Measurements from ENCODE around the gene FITM2.
"Not testable (repeated sequence)": the region's sequence is repeated elsewhere in the genome, so short reads cannot be mapped to it uniquely, and the experiment has no call there.

FITM2 gene

GRCh38 chr20:44331201-44331600, 20.2 kb upstream of the FITM2 start:
- DNase-seq (ENCODE audit: low read depth): no peak

GRCh38 chr20:44328428-44328827, 17.4 kb upstream of the FITM2 start:
- no peak for DNase-seq (ENCODE audit: low read depth)

- DNase-seq (ENCODE audit: low read depth): not testable (repeated sequence)
These were observed 16.7 kb upstream of the FITM2 start for GRCh38 chr20:44327748-44328147.

GRCh38 chr20:44326391-44327159, 15.6 kb upstream of the FITM2 start:
- no peak for DNase-seq (ENCODE audit: low read depth)

GRCh38 chr20:44324343-44324742, 13.3 kb upstream of the FITM2 start:
- no peak for DNase-seq (ENCODE audit: low read depth)

GRCh38 chr20:44319839-44320422, 8.9 kb upstream of the FITM2 start:
- no peak for DNase-seq (ENCODE audit: low read depth)

GRCh38 chr20:44314870-44315269, 3.9 kb upstream of the FITM2 start:
- DNase-seq (ENCODE audit: low read depth): no peak

- DNase-seq (ENCODE audit: low read depth): peak; percentile 78
These were observed 989 bp downstream of the FITM2 start for GRCh38 chr20:44309763-44310663.

GRCh38 chr20:44306927-44307326, 4.1 kb downstream of the FITM2 start:
- no peak for DNase-seq (ENCODE audit: low read depth)

GRCh38 chr20:44304383-44304782, 6.6 kb downstream of the FITM2 start:
- no peak for DNase-seq (ENCODE audit: low read depth)

- no peak for DNase-seq (ENCODE audit: low read depth)
These were observed 8.3 kb downstream of the FITM2 start for GRCh38 chr20:44302736-44303135.

GRCh38 chr20:44302026-44302669, 8.9 kb downstream of the FITM2 start:
- DNase-seq (ENCODE audit: low read depth): no peak

- no peak for DNase-seq (ENCODE audit: low read depth)
These were observed 9.7 kb downstream of the FITM2 start for GRCh38 chr20:44301285-44301684.

- DNase-seq (ENCODE audit: low read depth): not testable (repeated sequence)
These were observed 11.9 kb downstream of the FITM2 start for GRCh38 chr20:44299011-44299535.

- DNase-seq (ENCODE audit: low read depth): no peak
These were observed 13.3 kb downstream of the FITM2 start for GRCh38 chr20:44297721-44298120.

GRCh38 chr20:44296011-44296410, 15.0 kb downstream of the FITM2 start:
- DNase-seq (ENCODE audit: low read depth): no peak

GRCh38 chr20:44291754-44292153, 19.2 kb downstream of the FITM2 start:
- DNase-seq (ENCODE audit: low read depth): no peak

GRCh38 chr20:44288252-44288651, 22.8 kb downstream of the FITM2 start:
- no peak for DNase-seq (ENCODE audit: low read depth)

- peak; percentile 28 for DNase-seq (ENCODE audit: low read depth)
These were observed 23.5 kb downstream of the FITM2 start for GRCh38 chr20:44287272-44288097.

- no peak for DNase-seq (ENCODE audit: low read depth)
These were observed 27.0 kb downstream of the FITM2 start for GRCh38 chr20:44284032-44284431.

- no peak for DNase-seq (ENCODE audit: low read depth)
These were observed 28.8 kb downstream of the FITM2 start for GRCh38 chr20:44282192-44282591.
